Measurements from ENCODE around the gene NOL7.

The NOL7 gene

DNA sequence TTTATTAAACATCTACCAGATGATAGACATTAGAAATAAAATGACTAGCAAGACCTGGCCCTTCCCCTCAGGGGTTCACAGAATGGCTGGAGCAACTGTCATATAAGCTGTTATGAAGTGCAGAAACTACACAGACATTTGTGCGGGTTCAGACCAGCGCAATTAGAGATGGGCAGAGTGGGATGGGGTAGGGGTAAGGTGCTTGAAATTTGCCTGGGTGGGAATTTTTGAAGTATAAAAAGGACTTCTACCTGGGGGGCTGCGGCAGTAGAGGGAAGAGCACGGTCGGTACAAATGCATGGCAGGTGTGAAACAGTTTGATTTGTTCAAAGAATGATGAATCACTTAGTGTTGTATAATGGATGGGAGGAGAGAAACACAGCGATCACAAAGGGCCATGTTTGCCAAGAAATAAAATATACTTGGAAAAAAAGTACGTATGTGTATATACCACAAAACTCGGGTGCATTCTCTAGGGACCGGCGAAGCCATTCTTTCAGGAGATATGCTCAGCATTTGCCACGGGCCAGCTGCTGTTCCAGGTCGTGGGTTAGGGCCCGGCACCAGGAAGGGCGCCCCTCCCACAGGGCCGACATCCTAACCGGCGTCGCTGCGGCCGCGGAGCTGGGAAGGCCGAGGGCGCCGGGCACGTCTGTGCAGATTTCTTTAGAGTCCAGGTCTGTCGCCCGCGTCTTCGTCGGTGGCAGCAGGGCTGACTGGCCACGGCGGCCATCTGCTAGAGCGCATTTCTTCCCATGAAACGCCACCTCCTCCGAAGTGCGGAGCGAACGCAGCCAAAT lies 809 bp upstream of the NOL7 start:
- peak; percentile 54 for ATAC-seq

DNA sequence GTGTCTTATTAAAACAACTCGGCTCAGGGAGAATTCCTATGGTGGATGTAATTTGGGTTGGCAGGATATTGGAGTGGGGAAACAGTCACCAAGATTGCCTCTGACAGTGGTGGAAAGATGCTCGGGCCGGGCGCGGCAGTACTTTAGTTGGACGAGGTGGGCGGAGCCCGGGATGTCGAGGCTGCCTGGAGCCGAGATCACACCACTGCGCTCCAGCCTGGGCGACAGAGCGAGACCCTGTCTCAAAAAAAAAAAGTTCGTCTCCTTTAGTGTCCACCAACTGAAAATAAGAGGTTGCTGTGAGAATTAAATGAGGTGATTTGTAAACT lies 621 bp downstream of the NOL7 start:
- TF ChIP-seq, protein P1, sequence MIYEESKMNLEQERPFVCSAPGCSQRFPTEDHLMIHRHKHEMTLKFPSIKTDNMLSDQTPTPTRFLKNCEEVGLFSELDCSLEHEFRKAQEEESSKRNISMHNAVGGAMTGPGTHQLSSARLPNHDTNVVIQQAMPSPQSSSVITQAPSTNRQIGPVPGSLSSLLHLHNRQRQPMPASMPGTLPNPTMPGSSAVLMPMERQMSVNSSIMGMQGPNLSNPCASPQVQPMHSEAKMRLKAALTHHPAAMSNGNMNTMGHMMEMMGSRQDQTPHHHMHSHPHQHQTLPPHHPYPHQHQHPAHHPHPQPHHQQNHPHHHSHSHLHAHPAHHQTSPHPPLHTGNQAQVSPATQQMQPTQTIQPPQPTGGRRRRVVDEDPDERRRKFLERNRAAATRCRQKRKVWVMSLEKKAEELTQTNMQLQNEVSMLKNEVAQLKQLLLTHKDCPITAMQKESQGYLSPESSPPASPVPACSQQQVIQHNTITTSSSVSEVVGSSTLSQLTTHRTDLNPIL (CRISPR knock-in tag; IDR thresholded peaks at IDR 0.05; ENCODE audit: low read depth) = no peak
- no peak for TF ChIP-seq GLIS3 (CRISPR knock-in tag; IDR thresholded peaks at IDR 0.05)
- peak; percentile 75 for ATAC-seq

More for the DNA sequence above, 809 bp upstream of the NOL7 start:
- TF ChIP-seq RARB (CRISPR knock-in tag; IDR thresholded peaks at IDR 0.05) = no peak
- TF ChIP-seq CSDC2 (CRISPR knock-in tag; IDR thresholded peaks at IDR 0.05) = no peak
- TF ChIP-seq ZNF8 (CRISPR knock-in tag; IDR thresholded peaks at IDR 0.05) = no peak
- TF ChIP-seq BACH2 (CRISPR knock-in tag; IDR thresholded peaks at IDR 0.05; ENCODE audit: borderline replicate concordance) = no peak
- TF ChIP-seq SNAI2 (CRISPR knock-in tag; IDR thresholded peaks at IDR 0.05) = no peak
- no peak for TF ChIP-seq ISL1 (CRISPR knock-in tag; IDR thresholded peaks at IDR 0.05)

DNA sequence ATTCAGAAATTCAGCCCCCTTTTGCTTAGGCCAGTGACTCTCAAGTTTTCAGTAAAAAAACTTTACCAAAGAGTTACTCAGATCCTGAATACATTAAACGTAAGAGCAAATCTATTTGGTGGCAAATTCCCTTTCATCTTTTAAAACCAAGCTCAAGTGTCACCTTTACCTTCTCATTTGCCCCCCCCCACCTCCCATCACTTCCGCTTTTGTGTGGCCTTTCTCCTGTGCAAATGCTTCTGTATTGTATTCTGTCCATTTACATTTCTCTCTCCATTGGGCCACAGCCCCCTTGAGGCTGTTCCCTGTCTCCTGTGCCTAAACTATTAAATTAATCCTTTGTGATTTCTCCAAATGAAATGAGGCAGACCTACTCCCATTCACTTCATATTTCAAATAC lies 1.9 kb downstream of the NOL7 start:
- TF ChIP-seq ZFP30 (CRISPR knock-in tag; IDR thresholded peaks at IDR 0.05) (no peak), BACH2 (CRISPR knock-in tag; IDR thresholded peaks at IDR 0.05; ENCODE audit: borderline replicate concordance) (no peak), ARNTL (CRISPR knock-in tag; IDR thresholded peaks at IDR 0.05; ENCODE audit: borderline replicate concordance, low read depth) (no peak), GLIS3 (CRISPR knock-in tag; IDR thresholded peaks at IDR 0.05) (no peak), ZNF565 (CRISPR knock-in tag; conservative IDR thresholded peaks at IDR 0.05; ENCODE audit: low read depth) (no peak), OSR1 (CRISPR knock-in tag; IDR thresholded peaks at IDR 0.05) (no peak), ISL1 (CRISPR knock-in tag; IDR thresholded peaks at IDR 0.05) (no peak), ZNF70 (CRISPR knock-in tag; IDR thresholded peaks at IDR 0.05) (no peak), SNAI2 (CRISPR knock-in tag; IDR thresholded peaks at IDR 0.05) (no peak), RARB (CRISPR knock-in tag; IDR thresholded peaks at IDR 0.05) (no peak), PPARA (CRISPR knock-in tag; IDR thresholded peaks at IDR 0.05; ENCODE audit: borderline replicate concordance) (no peak), TCF4 (CRISPR knock-in tag; IDR thresholded peaks at IDR 0.05; ENCODE audit: borderline replicate concordance) (no peak), CSDC2 (CRISPR knock-in tag; IDR thresholded peaks at IDR 0.05) (no peak), ZFP3 (CRISPR knock-in tag; IDR thresholded peaks at IDR 0.05) (no peak), ZNF8 (CRISPR knock-in tag; IDR thresholded peaks at IDR 0.05) (no peak), ZC3H10 (CRISPR knock-in tag; IDR thresholded peaks at IDR 0.05) (no peak)
- TF ChIP-seq, protein P1 (CRISPR knock-in tag; IDR thresholded peaks at IDR 0.05; ENCODE audit: low read depth) = no peak
- TF ChIP-seq, protein P2, sequence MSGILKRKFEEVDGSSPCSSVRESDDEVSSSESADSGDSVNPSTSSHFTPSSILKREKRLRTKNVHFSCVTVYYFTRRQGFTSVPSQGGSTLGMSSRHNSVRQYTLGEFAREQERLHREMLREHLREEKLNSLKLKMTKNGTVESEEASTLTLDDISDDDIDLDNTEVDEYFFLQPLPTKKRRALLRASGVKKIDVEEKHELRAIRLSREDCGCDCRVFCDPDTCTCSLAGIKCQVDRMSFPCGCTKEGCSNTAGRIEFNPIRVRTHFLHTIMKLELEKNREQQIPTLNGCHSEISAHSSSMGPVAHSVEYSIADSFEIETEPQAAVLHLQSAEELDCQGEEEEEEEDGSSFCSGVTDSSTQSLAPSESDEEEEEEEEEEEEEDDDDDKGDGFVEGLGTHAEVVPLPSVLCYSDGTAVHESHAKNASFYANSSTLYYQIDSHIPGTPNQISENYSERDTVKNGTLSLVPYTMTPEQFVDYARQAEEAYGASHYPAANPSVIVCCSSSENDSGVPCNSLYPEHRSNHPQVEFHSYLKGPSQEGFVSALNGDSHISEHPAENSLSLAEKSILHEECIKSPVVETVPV (CRISPR knock-in tag; IDR thresholded peaks at IDR 0.05) = no peak
- TF ChIP-seq, protein P3, sequence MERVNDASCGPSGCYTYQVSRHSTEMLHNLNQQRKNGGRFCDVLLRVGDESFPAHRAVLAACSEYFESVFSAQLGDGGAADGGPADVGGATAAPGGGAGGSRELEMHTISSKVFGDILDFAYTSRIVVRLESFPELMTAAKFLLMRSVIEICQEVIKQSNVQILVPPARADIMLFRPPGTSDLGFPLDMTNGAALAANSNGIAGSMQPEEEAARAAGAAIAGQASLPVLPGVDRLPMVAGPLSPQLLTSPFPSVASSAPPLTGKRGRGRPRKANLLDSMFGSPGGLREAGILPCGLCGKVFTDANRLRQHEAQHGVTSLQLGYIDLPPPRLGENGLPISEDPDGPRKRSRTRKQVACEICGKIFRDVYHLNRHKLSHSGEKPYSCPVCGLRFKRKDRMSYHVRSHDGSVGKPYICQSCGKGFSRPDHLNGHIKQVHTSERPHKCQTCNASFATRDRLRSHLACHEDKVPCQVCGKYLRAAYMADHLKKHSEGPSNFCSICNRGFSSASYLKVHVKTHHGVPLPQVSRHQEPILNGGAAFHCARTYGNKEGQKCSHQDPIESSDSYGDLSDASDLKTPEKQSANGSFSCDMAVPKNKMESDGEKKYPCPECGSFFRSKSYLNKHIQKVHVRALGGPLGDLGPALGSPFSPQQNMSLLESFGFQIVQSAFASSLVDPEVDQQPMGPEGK (CRISPR knock-in tag; IDR thresholded peaks at IDR 0.05; ENCODE audit: borderline replicate concordance) = no peak
- TF ChIP-seq, protein P4, sequence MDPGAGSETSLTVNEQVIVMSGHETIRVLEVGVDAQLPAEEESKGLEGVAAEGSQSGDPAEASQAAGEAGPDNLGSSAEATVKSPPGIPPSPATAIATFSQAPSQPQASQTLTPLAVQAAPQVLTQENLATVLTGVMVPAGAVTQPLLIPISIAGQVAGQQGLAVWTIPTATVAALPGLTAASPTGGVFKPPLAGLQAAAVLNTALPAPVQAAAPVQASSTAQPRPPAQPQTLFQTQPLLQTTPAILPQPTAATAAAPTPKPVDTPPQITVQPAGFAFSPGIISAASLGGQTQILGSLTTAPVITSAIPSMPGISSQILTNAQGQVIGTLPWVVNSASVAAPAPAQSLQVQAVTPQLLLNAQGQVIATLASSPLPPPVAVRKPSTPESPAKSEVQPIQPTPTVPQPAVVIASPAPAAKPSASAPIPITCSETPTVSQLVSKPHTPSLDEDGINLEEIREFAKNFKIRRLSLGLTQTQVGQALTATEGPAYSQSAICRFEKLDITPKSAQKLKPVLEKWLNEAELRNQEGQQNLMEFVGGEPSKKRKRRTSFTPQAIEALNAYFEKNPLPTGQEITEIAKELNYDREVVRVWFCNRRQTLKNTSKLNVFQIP (CRISPR knock-in tag; IDR thresholded peaks at IDR 0.05; ENCODE audit: borderline replicate concordance, low read depth) = no peak
- no peak for ATAC-seq

DNA sequence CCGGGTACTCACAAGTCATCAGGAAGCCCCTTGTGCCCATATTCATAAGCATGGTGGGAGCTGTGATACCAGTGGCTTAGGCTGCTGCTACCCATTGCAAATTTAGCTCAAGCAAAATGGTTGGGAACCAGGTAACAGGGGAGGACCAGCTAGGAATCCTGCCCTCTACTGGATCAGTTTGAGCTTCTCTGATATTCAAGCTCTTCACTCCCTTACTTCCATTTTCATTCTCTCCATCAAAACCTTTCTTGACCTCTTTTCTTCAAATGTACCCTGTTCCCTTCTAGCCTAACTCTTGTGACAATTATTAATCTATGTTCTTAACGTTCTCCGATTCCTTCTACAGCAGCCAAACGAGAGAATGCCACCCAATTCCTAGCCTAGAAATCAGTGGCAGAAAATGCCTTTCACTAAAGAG lies 9.7 kb downstream of the NOL7 start:
- ATAC-seq = peak; percentile 91
- TF ChIP-seq, protein P1 (CRISPR knock-in tag; IDR thresholded peaks at IDR 0.05; ENCODE audit: low read depth) = no peak
- TF ChIP-seq SNAI2 (CRISPR knock-in tag; IDR thresholded peaks at IDR 0.05) = no peak
- no peak for TF ChIP-seq CSDC2 (CRISPR knock-in tag; IDR thresholded peaks at IDR 0.05)
- TF ChIP-seq BACH2 (CRISPR knock-in tag; IDR thresholded peaks at IDR 0.05; ENCODE audit: borderline replicate concordance) = no peak
- TF ChIP-seq ESRRG (CRISPR knock-in tag; IDR thresholded peaks at IDR 0.05) = no peak

Measured in SK-N-SH treated with all-trans-retinoic acid at 6 μM for 48 hours (cell line).